WTC11 (cell line): Measurements from ENCODE around the gene HAUS8. TPM values are rescaled to one million over a fixed set of nuclear protein-coding genes. Genes with fewer than 3 reads are reported as not detected.

Experiments
- AR ChIP-seq: fragments of 250-450 bp; sonication (Bioruptor Pico); IDR thresholded peaks from 2 replicates; pipeline ENCODE4 v1.9.0; 2021; ENCODE audit warnings: mild to moderate bottlenecking
- CREB1 ChIP-seq: sonication (generic); formaldehyde crosslinking; IDR thresholded peaks from 2 replicates; pipeline ENCODE4 v1.8.0; 2023; ENCODE audit warnings: mild to moderate bottlenecking, missing genetic modification reagents
- E2F5 ChIP-seq: sonication (generic); formaldehyde crosslinking; IDR thresholded peaks from 2 replicates; pipeline ENCODE4 v1.8.1; 2022; ENCODE audit warnings: mild to moderate bottlenecking, moderate library complexity, missing genetic modification reagents
- ETV6 ChIP-seq: sonication (generic); formaldehyde crosslinking; IDR thresholded peaks from 2 replicates; pipeline ENCODE4 v1.8.1; 2022; ENCODE audit warnings: mild to moderate bottlenecking, missing genetic modification reagents
- HMGXB4 ChIP-seq: sonication (generic); formaldehyde crosslinking; IDR thresholded peaks from 2 replicates; pipeline ENCODE4 v1.8.1; 2023; ENCODE audit warnings: mild to moderate bottlenecking, moderate library complexity, missing genetic modification reagents
- JUN ChIP-seq: sonication (generic); formaldehyde crosslinking; IDR thresholded peaks from 2 replicates; pipeline ENCODE4 v1.8.0; 2023; ENCODE audit warnings: mild to moderate bottlenecking, missing genetic modification reagents
- RORB ChIP-seq: fragments of 250-450 bp; sonication (Bioruptor Pico); IDR thresholded peaks from 2 replicates; pipeline ENCODE4 v1.9.0; 2021; ENCODE audit warnings: mild to moderate bottlenecking
- ZNF121 ChIP-seq: sonication (generic); formaldehyde crosslinking; IDR thresholded peaks from 2 replicates; pipeline ENCODE4 v1.8.0; 2023; ENCODE audit warnings: missing genetic modification reagents
- total RNA-seq: library from RNA; stranded (reverse); gene quantifications from 3 replicates; pipeline ENCODE4 v1.2.3, GENCODE V29; 2021
- TF ChIP-seq, protein P1 (sequence below): fragments of 250-450 bp; sonication (Bioruptor Pico); IDR thresholded peaks from 2 replicates; pipeline ENCODE4 v1.8.0; 2021; ENCODE audit warnings: mild to moderate bottlenecking
- TF ChIP-seq, protein P2 (sequence below): sonication (generic); formaldehyde crosslinking; IDR thresholded peaks from 2 replicates; pipeline ENCODE4 v1.8.1; 2022; ENCODE audit warnings: low read depth, missing genetic modification reagents, borderline replicate concordance
- TF ChIP-seq, protein P3 (sequence below): sonication (generic); formaldehyde crosslinking; IDR thresholded peaks from 2 replicates; pipeline ENCODE4 v1.8.0; 2023; ENCODE audit warnings: missing genetic modification reagents, mild to moderate bottlenecking, borderline replicate concordance
- TF ChIP-seq, protein P4 (sequence below): sonication (generic); formaldehyde crosslinking; IDR thresholded peaks from 2 replicates; pipeline ENCODE4 v1.8.0; 2023; ENCODE audit warnings: mild to moderate bottlenecking, missing genetic modification reagents
- TF ChIP-seq, protein P5 (sequence below): sonication (generic); formaldehyde crosslinking; IDR thresholded peaks from 2 replicates; pipeline ENCODE4 v1.8.0; 2022; ENCODE audit warnings: missing genetic modification reagents

Gene HAUS8
- total RNA-seq, 1 experiment from 2014 or later = 29.7 TPM

DNA sequence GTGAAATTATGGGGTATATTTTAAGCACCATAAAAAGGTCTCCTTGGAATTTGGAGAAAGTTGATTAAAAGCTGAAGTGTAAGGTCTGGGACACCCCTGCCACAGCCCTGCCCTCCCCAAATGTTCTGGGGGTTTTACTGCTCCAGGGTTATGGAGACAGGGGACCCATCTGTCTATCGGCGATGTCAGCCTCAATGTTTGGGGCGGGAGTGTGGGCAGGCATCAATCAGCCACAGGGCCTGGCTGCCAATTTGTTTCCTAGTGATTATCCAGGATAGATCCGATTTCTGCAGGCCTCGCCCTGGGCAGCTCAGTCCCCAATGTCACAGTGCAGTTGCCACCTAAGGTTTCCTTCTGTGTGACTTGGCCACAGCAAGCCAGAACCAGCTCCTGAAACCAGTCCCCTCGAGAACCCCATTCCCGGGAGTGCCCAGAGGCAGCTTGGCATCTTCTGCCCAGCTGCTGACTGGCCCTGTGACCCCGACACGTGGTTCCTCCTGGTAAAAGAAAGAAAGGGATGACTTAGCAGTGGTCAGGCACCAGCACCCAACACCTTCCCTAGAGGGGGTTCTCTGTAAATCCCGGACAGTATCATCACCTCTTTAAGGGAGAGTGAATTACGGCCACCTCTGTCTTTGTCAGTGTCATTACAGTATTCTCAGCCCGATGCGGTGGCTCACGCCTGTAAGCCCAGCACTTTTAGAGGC, 41.9 kb upstream of the HAUS8 start (continued):
- TF ChIP-seq AR (CRISPR knock-in tag) (no peak), CREB1 (CRISPR knock-in tag) (no peak), HMGXB4 (CRISPR knock-in tag) (no peak), ZNF121 (no peak), ETV6 (CRISPR knock-in tag) (no peak), E2F5 (no peak), RORB (CRISPR knock-in tag) (no peak), JUN (no peak)
- TF ChIP-seq, protein P1, sequence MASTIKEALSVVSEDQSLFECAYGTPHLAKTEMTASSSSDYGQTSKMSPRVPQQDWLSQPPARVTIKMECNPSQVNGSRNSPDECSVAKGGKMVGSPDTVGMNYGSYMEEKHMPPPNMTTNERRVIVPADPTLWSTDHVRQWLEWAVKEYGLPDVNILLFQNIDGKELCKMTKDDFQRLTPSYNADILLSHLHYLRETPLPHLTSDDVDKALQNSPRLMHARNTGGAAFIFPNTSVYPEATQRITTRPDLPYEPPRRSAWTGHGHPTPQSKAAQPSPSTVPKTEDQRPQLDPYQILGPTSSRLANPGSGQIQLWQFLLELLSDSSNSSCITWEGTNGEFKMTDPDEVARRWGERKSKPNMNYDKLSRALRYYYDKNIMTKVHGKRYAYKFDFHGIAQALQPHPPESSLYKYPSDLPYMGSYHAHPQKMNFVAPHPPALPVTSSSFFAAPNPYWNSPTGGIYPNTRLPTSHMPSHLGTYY = no peak
- TF ChIP-seq, protein P2, sequence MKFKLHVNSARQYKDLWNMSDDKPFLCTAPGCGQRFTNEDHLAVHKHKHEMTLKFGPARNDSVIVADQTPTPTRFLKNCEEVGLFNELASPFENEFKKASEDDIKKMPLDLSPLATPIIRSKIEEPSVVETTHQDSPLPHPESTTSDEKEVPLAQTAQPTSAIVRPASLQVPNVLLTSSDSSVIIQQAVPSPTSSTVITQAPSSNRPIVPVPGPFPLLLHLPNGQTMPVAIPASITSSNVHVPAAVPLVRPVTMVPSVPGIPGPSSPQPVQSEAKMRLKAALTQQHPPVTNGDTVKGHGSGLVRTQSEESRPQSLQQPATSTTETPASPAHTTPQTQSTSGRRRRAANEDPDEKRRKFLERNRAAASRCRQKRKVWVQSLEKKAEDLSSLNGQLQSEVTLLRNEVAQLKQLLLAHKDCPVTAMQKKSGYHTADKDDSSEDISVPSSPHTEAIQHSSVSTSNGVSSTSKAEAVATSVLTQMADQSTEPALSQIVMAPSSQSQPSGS (CRISPR knock-in tag) = no peak
- TF ChIP-seq, protein P3, sequence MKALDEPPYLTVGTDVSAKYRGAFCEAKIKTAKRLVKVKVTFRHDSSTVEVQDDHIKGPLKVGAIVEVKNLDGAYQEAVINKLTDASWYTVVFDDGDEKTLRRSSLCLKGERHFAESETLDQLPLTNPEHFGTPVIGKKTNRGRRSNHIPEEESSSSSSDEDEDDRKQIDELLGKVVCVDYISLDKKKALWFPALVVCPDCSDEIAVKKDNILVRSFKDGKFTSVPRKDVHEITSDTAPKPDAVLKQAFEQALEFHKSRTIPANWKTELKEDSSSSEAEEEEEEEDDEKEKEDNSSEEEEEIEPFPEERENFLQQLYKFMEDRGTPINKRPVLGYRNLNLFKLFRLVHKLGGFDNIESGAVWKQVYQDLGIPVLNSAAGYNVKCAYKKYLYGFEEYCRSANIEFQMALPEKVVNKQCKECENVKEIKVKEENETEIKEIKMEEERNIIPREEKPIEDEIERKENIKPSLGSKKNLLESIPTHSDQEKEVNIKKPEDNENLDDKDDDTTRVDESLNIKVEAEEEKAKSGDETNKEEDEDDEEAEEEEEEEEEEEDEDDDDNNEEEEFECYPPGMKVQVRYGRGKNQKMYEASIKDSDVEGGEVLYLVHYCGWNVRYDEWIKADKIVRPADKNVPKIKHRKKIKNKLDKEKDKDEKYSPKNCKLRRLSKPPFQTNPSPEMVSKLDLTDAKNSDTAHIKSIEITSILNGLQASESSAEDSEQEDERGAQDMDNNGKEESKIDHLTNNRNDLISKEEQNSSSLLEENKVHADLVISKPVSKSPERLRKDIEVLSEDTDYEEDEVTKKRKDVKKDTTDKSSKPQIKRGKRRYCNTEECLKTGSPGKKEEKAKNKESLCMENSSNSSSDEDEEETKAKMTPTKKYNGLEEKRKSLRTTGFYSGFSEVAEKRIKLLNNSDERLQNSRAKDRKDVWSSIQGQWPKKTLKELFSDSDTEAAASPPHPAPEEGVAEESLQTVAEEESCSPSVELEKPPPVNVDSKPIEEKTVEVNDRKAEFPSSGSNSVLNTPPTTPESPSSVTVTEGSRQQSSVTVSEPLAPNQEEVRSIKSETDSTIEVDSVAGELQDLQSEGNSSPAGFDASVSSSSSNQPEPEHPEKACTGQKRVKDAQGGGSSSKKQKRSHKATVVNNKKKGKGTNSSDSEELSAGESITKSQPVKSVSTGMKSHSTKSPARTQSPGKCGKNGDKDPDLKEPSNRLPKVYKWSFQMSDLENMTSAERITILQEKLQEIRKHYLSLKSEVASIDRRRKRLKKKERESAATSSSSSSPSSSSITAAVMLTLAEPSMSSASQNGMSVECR (CRISPR knock-in tag) = no peak
- TF ChIP-seq, protein P4, sequence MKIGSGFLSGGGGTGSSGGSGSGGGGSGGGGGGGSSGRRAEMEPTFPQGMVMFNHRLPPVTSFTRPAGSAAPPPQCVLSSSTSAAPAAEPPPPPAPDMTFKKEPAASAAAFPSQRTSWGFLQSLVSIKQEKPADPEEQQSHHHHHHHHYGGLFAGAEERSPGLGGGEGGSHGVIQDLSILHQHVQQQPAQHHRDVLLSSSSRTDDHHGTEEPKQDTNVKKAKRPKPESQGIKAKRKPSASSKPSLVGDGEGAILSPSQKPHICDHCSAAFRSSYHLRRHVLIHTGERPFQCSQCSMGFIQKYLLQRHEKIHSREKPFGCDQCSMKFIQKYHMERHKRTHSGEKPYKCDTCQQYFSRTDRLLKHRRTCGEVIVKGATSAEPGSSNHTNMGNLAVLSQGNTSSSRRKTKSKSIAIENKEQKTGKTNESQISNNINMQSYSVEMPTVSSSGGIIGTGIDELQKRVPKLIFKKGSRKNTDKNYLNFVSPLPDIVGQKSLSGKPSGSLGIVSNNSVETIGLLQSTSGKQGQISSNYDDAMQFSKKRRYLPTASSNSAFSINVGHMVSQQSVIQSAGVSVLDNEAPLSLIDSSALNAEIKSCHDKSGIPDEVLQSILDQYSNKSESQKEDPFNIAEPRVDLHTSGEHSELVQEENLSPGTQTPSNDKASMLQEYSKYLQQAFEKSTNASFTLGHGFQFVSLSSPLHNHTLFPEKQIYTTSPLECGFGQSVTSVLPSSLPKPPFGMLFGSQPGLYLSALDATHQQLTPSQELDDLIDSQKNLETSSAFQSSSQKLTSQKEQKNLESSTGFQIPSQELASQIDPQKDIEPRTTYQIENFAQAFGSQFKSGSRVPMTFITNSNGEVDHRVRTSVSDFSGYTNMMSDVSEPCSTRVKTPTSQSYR (CRISPR knock-in tag) = no peak
- TF ChIP-seq, protein P5, sequence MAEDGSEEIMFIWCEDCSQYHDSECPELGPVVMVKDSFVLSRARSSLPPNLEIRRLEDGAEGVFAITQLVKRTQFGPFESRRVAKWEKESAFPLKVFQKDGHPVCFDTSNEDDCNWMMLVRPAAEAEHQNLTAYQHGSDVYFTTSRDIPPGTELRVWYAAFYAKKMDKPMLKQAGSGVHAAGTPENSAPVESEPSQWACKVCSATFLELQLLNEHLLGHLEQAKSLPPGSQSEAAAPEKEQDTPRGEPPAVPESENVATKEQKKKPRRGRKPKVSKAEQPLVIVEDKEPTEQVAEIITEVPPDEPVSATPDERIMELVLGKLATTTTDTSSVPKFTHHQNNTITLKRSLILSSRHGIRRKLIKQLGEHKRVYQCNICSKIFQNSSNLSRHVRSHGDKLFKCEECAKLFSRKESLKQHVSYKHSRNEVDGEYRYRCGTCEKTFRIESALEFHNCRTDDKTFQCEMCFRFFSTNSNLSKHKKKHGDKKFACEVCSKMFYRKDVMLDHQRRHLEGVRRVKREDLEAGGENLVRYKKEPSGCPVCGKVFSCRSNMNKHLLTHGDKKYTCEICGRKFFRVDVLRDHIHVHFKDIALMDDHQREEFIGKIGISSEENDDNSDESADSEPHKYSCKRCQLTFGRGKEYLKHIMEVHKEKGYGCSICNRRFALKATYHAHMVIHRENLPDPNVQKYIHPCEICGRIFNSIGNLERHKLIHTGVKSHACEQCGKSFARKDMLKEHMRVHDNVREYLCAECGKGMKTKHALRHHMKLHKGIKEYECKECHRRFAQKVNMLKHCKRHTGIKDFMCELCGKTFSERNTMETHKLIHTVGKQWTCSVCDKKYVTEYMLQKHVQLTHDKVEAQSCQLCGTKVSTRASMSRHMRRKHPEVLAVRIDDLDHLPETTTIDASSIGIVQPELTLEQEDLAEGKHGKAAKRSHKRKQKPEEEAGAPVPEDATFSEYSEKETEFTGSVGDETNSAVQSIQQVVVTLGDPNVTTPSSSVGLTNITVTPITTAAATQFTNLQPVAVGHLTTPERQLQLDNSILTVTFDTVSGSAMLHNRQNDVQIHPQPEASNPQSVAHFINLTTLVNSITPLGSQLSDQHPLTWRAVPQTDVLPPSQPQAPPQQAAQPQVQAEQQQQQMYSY = no peak
